Naive thymus-derived CD8-positive, alpha-beta T cell (primary cell): ENCODE measurements around the gene SNX27. TPM values are rescaled to one million over a fixed set of nuclear protein-coding genes. Genes with fewer than 3 reads are reported as not detected.

ENCODE experiments used
- ATAC-seq, 2 donors: fragments of 150-1000 bp; cut with Tn5 transposase in 1 of 2; sonication (Bioruptor Pico), chemical (Tn5 transposase) in 1 of 2; 1 replicate in 1 of 2; 2 replicates in 1 of 2; pipeline ENCODE4 v1.10.0; 2021; ENCODE audit warnings: mild to moderate bottlenecking in 2 of 2, moderate library complexity in 2 of 2
- POLR2A ChIA-PET: fragments of 350-600 bp; sonication (Branson Sonifier 250); formaldehyde crosslinking; loops from one replicate; lab custom pipeline; 2021; ENCODE audit warnings: antibody characterized with exemption; lab: Charles Lee
- DNase-seq, 10 donors: peaks; one replicate each; pipeline versions ENCODE4 v3.0.0 to v3.0.0-alpha.2; 2020 to 2022
- H3K27ac Mint-ChIP-seq, 10 donors: one replicate each; pipeline ENCODE4 v1.8.0; 2020 to 2022; ENCODE audit warnings: mild to moderate bottlenecking in 10 of 10, mixed read lengths in 10 of 10, moderate library complexity in 4 of 10, inconsistent platforms in 1 of 10
- H3K27me3 Mint-ChIP-seq, 5 donors: one replicate each; pipeline ENCODE4 v1.8.0; 2021 to 2022; ENCODE audit warnings: mixed read lengths in 5 of 5
- H3K36me3 Mint-ChIP-seq, 3 donors: one replicate each; pipeline ENCODE4 v1.8.0; 2020 to 2022; ENCODE audit warnings: mixed read lengths in 3 of 3, mild to moderate bottlenecking in 2 of 3, inconsistent platforms in 1 of 3
- H3K4me1 Mint-ChIP-seq, 4 donors: one replicate each; pipeline ENCODE4 v1.8.0; 2021 to 2022; ENCODE audit warnings: mixed read lengths in 4 of 4
- H3K4me3 Mint-ChIP-seq, 10 donors: one replicate each; pipeline ENCODE4 v1.8.0; 2020 to 2022; ENCODE audit warnings: mild to moderate bottlenecking in 10 of 10, mixed read lengths in 10 of 10, moderate library complexity in 6 of 10, inconsistent platforms in 1 of 10
- H3K9me3 Mint-ChIP-seq, 9 donors: one replicate each; pipeline ENCODE4 v1.8.0; 2020 to 2022; ENCODE audit warnings: mixed read lengths in 9 of 9, mild to moderate bottlenecking in 3 of 9, inconsistent platforms in 1 of 9, moderate library complexity in 1 of 9
- polyA plus RNA-seq, 3 donors: library from polyadenylated mRNA; unstranded; fragments of 300-500 nt; fragmentation: Illumina TruSeq; gene quantifications; one replicate each; pipeline ENCODE4 v1.2.3, GENCODE V29; 2021
- total RNA-seq, 8 experiments: library from RNA in 2 of 8; stranded (reverse) in 2 of 8; gene quantifications; one replicate each; pipeline ENCODE4 v1.2.3 and lab custom pipeline; 2021 to 2026

Gene SNX27
- total and polyA plus RNA-seq, 5 experiments from 2014 or later: 8.3 to 33.3 (median 12.2) TPM

- Mint-ChIP-seq H3K27ac (no peak overlapping the region), H3K9me3 (peaks cover 0 to 22% (median 10%) of the 10 kb centered on the region in 9 donors), H3K36me3 (peaks cover 0 to 6% (median 5%) of the 10 kb centered on the region in 3 donors), H3K4me1 (peaks cover 0 to 2% (median 0%) of the 10 kb centered on the region in 4 donors), H3K27me3 (peaks cover 5 to 19% (median 13%) of the 10 kb centered on the region in 5 donors), H3K4me3 (no peak overlapping the region)
- POLR2A ChIA-PET: no interaction called here
- DNase-seq (no peak), ATAC-seq (no peak)
Measured at GRCh38 chr1:151737026-151737425, 125.2 kb downstream of the SNX27 start.

GRCh38 chr1:151737479-151737878 lies 125.6 kb downstream of the SNX27 start:
- peaks cover 0 to 22% (median 10%) of the 10 kb centered on the region in 9 donors for H3K9me3 Mint-ChIP-seq
- no peak overlapping the region for H3K4me3 Mint-ChIP-seq
- H3K27me3 Mint-ChIP-seq: peaks cover 5 to 15% (median 10%) of the 10 kb centered on the region in 5 donors
- H3K27ac Mint-ChIP-seq: no peak overlapping the region
- H3K4me1 Mint-ChIP-seq: peaks cover 0 to 2% (median 0%) of the 10 kb centered on the region in 4 donors
- peaks cover 0 to 6% (median 5%) of the 10 kb centered on the region in 3 donors for H3K36me3 Mint-ChIP-seq
- ATAC-seq: no peak
- no peak for DNase-seq
- POLR2A ChIA-PET: no interaction called here

GRCh38 chr1:151739590-151740355 lies 127.9 kb downstream of the SNX27 start:
- H3K9me3 Mint-ChIP-seq: peaks cover 0 to 22% (median 10%) of the 10 kb centered on the region in 9 donors
- H3K27me3 Mint-ChIP-seq: peaks cover 0 to 10% (median 2%) of the 10 kb centered on the region in 5 donors
- H3K36me3 Mint-ChIP-seq: peaks cover 0 to 6% (median 5%) of the 10 kb centered on the region in 3 donors
- H3K27ac Mint-ChIP-seq: peak overlapping the region in 1 of 10 donors; percentile 17
- POLR2A ChIA-PET: interaction anchor here (0.7 kb wide), 1 partner anchor 203 kb away, joined by 3 read pairs; no protein-coding TSS in a partner anchor
- H3K4me3 Mint-ChIP-seq: no peak overlapping the region
- no peak for DNase-seq
- peaks cover 0 to 2% (median 0%) of the 10 kb centered on the region in 4 donors for H3K4me1 Mint-ChIP-seq
- ATAC-seq: no peak

- POLR2A ChIA-PET: no interaction called here
- H3K27ac Mint-ChIP-seq: peak overlapping the region in 1 of 10 donors; percentile 35
- ATAC-seq: no peak
Measured at GRCh38 chr1:151741516-151741915, 129.7 kb downstream of the SNX27 start.

More at GRCh38 chr1:151741516-151741915, 129.7 kb downstream of the SNX27 start:
- peaks cover 0 to 5% (median 5%) of the 10 kb centered on the region in 3 donors for H3K36me3 Mint-ChIP-seq
- H3K9me3 Mint-ChIP-seq: peaks cover 0 to 21% (median 10%) of the 10 kb centered on the region in 9 donors
- H3K4me1 Mint-ChIP-seq: no peaks in the 10 kb centered on the region
- peaks cover 0 to 17% (median 0%) of the 10 kb centered on the region in 5 donors for H3K27me3 Mint-ChIP-seq
- H3K4me3 Mint-ChIP-seq: no peak overlapping the region
- DNase-seq: no peak

Other genes starting within 250 kb of the SNX27 start
- not detected for gene SELENBP1, start 239.3 kb upstream of the SNX27 start, total RNA-seq
- not detected for gene SELENBP1, start 239.3 kb upstream of the SNX27 start, polyA plus RNA-seq
- 100 to 1,000 TPM; 224 to 230 TPM for gene PSMB4, start 212.5 kb upstream of the SNX27 start, total RNA-seq
- 10 to 100 TPM; 47.4 to 57.5 (median 57.3) TPM for gene PSMB4, start 212.5 kb upstream of the SNX27 start, polyA plus RNA-seq
- 100 to 1,000 TPM; 101 to 112 TPM for gene POGZ, start 152.6 kb upstream of the SNX27 start, total RNA-seq
- gene POGZ, start 152.6 kb upstream of the SNX27 start, polyA plus RNA-seq: 1 to 10 TPM; 5.9 to 9.5 (median 9.0) TPM
- gene CGN, start 100.7 kb upstream of the SNX27 start, total RNA-seq: 1 to 10 TPM; 2.6 to 2.7 TPM
- gene CGN, start 100.7 kb upstream of the SNX27 start, polyA plus RNA-seq: 1 to 10 TPM in 2 of 3 donors, under 1 TPM in 1; 0.08 to 1.3 (median 1.0) TPM
- 1 to 10 TPM; 2.9 to 3.2 TPM for gene TUFT1, start 71.7 kb upstream of the SNX27 start, total RNA-seq
- gene TUFT1, start 71.7 kb upstream of the SNX27 start, polyA plus RNA-seq: 1 to 10 TPM in 2 of 3 donors, under 1 TPM in 1; 0.80 to 1.9 (median 1.7) TPM
- not detected for gene CELF3, start 104.8 kb downstream of the SNX27 start, total RNA-seq
- not detected for gene CELF3, start 104.8 kb downstream of the SNX27 start, polyA plus RNA-seq
- gene RIIAD1, start 109.5 kb downstream of the SNX27 start, total RNA-seq: not detected
- gene RIIAD1, start 109.5 kb downstream of the SNX27 start, polyA plus RNA-seq: not detected
- 100 to 1,000 TPM in 1 of 2 experiments, 10 to 100 TPM in 1; 97.9 to 110 TPM for gene MRPL9, start 151.4 kb downstream of the SNX27 start, total RNA-seq
- 100 to 1,000 TPM; 125 to 137 (median 127) TPM for gene MRPL9, start 151.4 kb downstream of the SNX27 start, polyA plus RNA-seq
- 10 to 100 TPM; 20.5 to 23.2 TPM for gene TDRKH, start 178.4 kb downstream of the SNX27 start, total RNA-seq
- 10 to 100 TPM; 14.7 to 15.9 (median 14.9) TPM for gene TDRKH, start 178.4 kb downstream of the SNX27 start, polyA plus RNA-seq
- not detected for gene LINGO4, start 193.4 kb downstream of the SNX27 start, total RNA-seq
- gene LINGO4, start 193.4 kb downstream of the SNX27 start, polyA plus RNA-seq: not detected
- gene RORC, start 219.8 kb downstream of the SNX27 start, total RNA-seq: not detected
- under 1 TPM in 1 of 3 donors, not detected in 2; 0.06 TPM for gene RORC, start 219.8 kb downstream of the SNX27 start, polyA plus RNA-seq
- under 1 TPM in 1 of 2 experiments, not detected in 1; 0.21 TPM for gene C2CD4D, start 227.8 kb downstream of the SNX27 start, total RNA-seq
- under 1 TPM; 0.19 to 0.65 (median 0.26) TPM for gene C2CD4D, start 227.8 kb downstream of the SNX27 start, polyA plus RNA-seq
- gene THEM5, start 241.7 kb downstream of the SNX27 start, total RNA-seq: not detected
- not detected for gene THEM5, start 241.7 kb downstream of the SNX27 start, polyA plus RNA-seq